ENCODE measurements around the gene ARHGAP35.

DNA sequence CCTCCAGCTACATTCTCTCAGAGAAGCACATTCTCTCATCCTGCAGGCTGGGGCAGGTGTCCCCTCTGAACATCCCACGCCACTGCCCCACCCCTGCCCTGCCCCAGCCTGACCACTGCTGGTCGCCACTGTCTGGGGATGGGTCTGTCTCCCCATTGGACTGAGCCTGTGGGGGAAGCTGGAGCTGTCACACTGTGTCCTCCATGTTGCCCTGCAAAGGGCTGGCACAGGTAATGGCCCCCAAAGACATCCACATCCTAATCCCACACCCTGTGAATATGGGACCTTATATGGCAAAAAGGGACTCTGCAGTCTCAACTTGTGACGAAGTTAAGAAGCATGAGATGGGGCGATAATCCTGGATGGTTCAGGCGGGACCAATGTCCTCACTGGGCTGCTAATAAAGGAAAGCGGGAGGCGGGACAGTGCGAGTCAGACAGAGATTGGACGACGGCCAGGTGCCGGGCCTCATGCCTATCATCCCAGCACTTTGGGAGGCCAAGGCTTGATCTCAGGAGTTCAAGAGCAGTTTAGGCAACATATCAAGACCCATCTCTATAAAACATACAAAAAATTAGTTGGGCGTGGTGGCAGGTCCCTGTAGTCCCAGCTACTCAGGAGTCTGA lies 19.2 kb upstream of the ARHGAP35 start:
- TF ChIP-seq POLR2AphosphoS5 (IDR thresholded peaks at IDR 0.05; ENCODE audit: insufficient read depth, low read depth, low read length): no peak
- TF ChIP-seq, protein P1, sequence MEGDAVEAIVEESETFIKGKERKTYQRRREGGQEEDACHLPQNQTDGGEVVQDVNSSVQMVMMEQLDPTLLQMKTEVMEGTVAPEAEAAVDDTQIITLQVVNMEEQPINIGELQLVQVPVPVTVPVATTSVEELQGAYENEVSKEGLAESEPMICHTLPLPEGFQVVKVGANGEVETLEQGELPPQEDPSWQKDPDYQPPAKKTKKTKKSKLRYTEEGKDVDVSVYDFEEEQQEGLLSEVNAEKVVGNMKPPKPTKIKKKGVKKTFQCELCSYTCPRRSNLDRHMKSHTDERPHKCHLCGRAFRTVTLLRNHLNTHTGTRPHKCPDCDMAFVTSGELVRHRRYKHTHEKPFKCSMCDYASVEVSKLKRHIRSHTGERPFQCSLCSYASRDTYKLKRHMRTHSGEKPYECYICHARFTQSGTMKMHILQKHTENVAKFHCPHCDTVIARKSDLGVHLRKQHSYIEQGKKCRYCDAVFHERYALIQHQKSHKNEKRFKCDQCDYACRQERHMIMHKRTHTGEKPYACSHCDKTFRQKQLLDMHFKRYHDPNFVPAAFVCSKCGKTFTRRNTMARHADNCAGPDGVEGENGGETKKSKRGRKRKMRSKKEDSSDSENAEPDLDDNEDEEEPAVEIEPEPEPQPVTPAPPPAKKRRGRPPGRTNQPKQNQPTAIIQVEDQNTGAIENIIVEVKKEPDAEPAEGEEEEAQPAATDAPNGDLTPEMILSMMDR (IDR thresholded peaks at IDR 0.05; ENCODE audit: extremely low read depth in 1 of 2, insufficient read depth in 1 of 2, low read depth in 1 of 2, low read length in 2 of 2): no peak
